Esophagus muscularis mucosa (tissue), 4 donors: ENCODE data around the gene RGS3. TPM values are rescaled to one million over a fixed set of nuclear protein-coding genes. Genes with fewer than 3 reads are reported as not detected.
"Not testable (repeated sequence)": the region's sequence is repeated elsewhere in the genome, so short reads cannot be mapped to it uniquely, and the experiment has no call there.

Experiments used
- DNase-seq: peaks from one replicate; pipeline ENCODE4 v3.0.0-alpha.2; 2017; ENCODE audit errors: extremely low spot score
- H3K27ac ChIP-seq, 4 donors: fragments of 200-600 bp; sonication (generic); replicated peaks in 1 of 4; 1 replicate in 3 of 4; 2 replicates in 1 of 4; pipeline ENCODE4 v1.5.1; 2016 to 2019; ENCODE audit warnings: mild to moderate bottlenecking in 1 of 4
- H3K27me3 ChIP-seq, 4 donors: fragments of 200-600 bp; sonication (generic); one replicate each; pipeline versions ENCODE4 v1.5.1 to v1.6.0; 2016 to 2019
- H3K36me3 ChIP-seq, 4 donors: fragments of 200-600 bp; sonication (generic); one replicate each; pipeline ENCODE4 v1.5.1; 2016 to 2019
- H3K4me1 ChIP-seq, 4 donors: fragments of 200-600 bp; sonication (generic); one replicate each; pipeline ENCODE4 v1.5.1; 2016 to 2019
- H3K4me3 ChIP-seq, 4 donors: fragments of 200-600 bp; sonication (generic); 1 replicate in 2 of 4; 2 replicates in 2 of 4; pipeline ENCODE4 v1.5.1; 2016 to 2019; ENCODE audit warnings: mild to moderate bottlenecking in 4 of 4, moderate library complexity in 1 of 4
- H3K9me3 ChIP-seq, 4 donors: fragments of 200-600 bp; sonication (generic); 1 replicate in 3 of 4; 2 replicates in 1 of 4; pipeline ENCODE4 v1.5.1; 2016 to 2019
- CTCF ChIP-seq, 3 experiments: fragments of 200-600 bp in 2 of 3; fragments of 450-650 bp in 1 of 3; sonication (generic) in 2 of 3; IDR thresholded peaks; one replicate each; pipeline ENCODE4 v1.5.1; 2017 to 2019; ENCODE audit warnings: antibody characterized with exemption in 3 of 3, mild to moderate bottlenecking in 2 of 3, moderate library complexity in 1 of 3
- EP300 ChIP-seq: sonication (generic); formaldehyde crosslinking; IDR thresholded peaks from one replicate; pipeline ENCODE4 v1.6.1; 2017; ENCODE audit warnings: antibody characterized with exemption
- POLR2A ChIP-seq: fragments of 450-650 bp; IDR thresholded peaks from one replicate; pipeline ENCODE4 v1.6.1; 2017; ENCODE audit warnings: antibody characterized with exemption, moderate library complexity, mild to moderate bottlenecking, low read depth
- POLR2AphosphoS5 ChIP-seq, 2 donors: sonication (generic); formaldehyde crosslinking; IDR thresholded peaks; one replicate each; pipeline ENCODE4 v1.6.1; 2017; ENCODE audit warnings: antibody characterized with exemption in 2 of 2
- WGBS: methylation state at CpG from one replicate; pipeline ENCODE4 v1.1.5; 2018; 5-methylcytosine and 5-hydroxymethylcytosine counted together
- intact Hi-C: fragments of 100-400 bp; cut with DNase I; formaldehyde crosslinking; loops from one replicate; pipeline ENCODE4 v1.15.1; 2023
- total RNA-seq, 4 donors: library from RNA; depleted of rRNA; stranded (reverse); fragments of >200 nt; gene quantifications; one replicate each; pipeline versions ENCODE4 v1.1.0 to v1.2.1, GENCODE V29; 2016

Gene RGS3
- total RNA-seq, 4 donors from 2014 or later = 37.3 to 121 (median 68.5) TPM

DNA sequence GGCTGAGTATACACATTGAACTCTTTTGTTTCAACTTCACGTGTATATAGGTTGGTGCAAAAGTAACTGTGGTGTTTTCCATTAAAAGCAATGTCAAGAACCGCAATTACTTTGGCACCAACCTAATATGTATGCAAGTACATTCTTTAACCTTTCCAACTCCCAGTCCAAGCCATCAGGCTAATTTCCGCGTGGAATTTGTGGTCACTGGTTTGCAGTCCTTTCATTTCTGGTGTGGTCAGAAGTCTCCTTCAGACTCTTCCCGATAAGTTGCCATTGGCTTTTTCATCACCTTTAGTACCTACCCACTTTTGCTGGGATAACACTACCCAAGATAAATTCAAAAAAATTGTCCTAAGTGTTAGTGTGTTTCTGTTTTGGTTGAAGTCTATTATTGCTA is 84.0 kb downstream of the RGS3 start:
- Histone ChIP-seq H3K4me3 (no peak overlapping the region), H3K27me3 (no peaks in the 10 kb centered on the region), H3K4me1 (peaks cover 25 to 55% (median 38%) of the 10 kb centered on the region in 4 donors), H3K36me3 (peaks cover 0 to 20% (median 11%) of the 10 kb centered on the region in 4 donors), H3K9me3 (no peaks in the 10 kb centered on the region), H3K27ac (peak overlapping the region in 3 of 4 donors; percentile 56 to 74 (median 64))
- 89% methylated on average over 5 of the region's 5 CpGs for WGBS
- no peak for DNase-seq
- TF ChIP-seq POLR2AphosphoS5 (IDR thresholded peaks at IDR 0.05) = no peak
- no peak for TF ChIP-seq CTCF (IDR thresholded peaks at IDR 0.05)
- TF ChIP-seq EP300 = no peak
- no peak for TF ChIP-seq POLR2A
- intact Hi-C loops = no loop called here

DNA sequence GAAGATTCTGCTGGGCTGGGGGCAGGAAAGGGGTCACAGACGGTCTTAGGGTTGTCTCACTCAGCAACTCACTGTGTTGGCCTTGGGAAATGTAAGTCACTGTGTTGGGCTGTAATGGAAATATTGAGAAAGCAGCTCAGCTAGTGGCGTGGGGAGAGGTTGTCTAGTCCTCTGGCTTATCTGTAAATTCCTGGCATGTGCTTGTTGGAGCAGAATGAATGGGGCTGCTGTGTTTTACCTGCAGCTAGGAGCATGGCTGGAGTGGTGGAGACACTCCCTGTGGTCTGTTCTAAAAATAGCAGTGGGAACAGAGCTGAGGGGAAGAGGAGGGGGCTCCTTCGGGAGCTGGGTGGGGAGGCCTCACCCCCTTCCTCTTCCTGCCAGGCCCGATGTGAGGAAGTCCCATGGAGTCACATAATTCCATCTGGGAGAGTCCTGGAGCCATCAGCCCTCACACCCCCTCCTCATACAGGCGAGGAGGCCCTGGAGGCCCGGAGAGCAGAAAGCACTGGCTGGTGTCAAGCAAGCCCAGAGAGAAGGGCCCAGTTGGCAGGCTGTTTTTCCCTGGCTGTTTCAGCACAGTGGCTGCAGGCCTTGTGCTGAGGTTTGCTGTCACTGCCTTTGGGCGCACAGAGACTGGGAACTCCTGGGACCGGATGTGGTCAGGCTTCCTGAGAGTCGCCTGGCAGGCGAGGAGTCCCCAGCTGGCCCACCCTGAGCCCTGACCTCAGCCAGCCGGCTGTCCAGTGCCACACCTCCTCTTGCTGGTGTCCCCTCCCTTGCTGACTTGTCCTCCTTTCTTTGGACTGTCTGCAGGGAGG is 84.9 kb downstream of the RGS3 start:
- peak; percentile 19 to 34 for TF ChIP-seq POLR2AphosphoS5 (IDR thresholded peaks at IDR 0.05)
- no peak for TF ChIP-seq POLR2A
- Histone ChIP-seq H3K9me3 (no peaks in the 10 kb centered on the region), H3K27ac (peak overlapping the region; percentile 56 to 74 (median 60)), H3K27me3 (no peaks in the 10 kb centered on the region), H3K36me3 (peaks cover 0 to 11% (median 5%) of the 10 kb centered on the region in 4 donors), H3K4me3 (no peak overlapping the region), H3K4me1 (peaks cover 25 to 46% (median 37%) of the 10 kb centered on the region in 4 donors)
- 40% methylated on average over 8 of the region's 11 CpGs for WGBS
- intact Hi-C loops = no loop called here
- no peak for DNase-seq

DNA sequence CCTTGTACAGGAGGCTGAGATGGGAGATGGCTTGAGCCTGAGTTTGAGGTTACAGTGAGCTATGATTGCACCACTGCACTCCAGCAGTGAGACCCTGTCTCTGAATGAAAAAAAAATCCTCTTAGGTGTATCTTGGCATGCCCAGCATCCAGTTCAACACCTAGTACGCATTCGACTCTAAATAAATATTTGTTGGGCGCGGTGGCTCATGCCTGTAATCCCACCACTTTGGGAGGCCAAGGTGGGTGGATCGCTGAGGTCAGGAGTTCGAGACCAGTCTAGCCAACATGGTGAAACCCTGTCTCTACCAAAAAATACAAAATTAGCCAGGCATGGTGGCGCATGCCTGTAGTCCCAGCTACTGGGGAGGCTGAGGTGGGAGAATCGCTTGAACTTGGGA is 86.4 kb downstream of the RGS3 start:
- not testable (repeated sequence) for H3K27ac ChIP-seq, DNase-seq

GRCh38 chr9:113556877-113557593 is 93.5 kb downstream of the RGS3 start:
- Histone ChIP-seq H3K4me1 (peaks cover 24 to 34% (median 26%) of the 10 kb centered on the region in 4 donors), H3K9me3 (no peaks in the 10 kb centered on the region), H3K27ac (no peak overlapping the region), H3K4me3 (no peak overlapping the region), H3K27me3 (no peaks in the 10 kb centered on the region), H3K36me3 (no peaks in the 10 kb centered on the region)
- no peak for DNase-seq
- 93% methylated on average over 3 of the region's 3 CpGs for WGBS
- intact Hi-C loops = no loop called here
- TF ChIP-seq CTCF (IDR thresholded peaks at IDR 0.05) = no peak
- no peak for TF ChIP-seq EP300
- TF ChIP-seq POLR2AphosphoS5 (IDR thresholded peaks at IDR 0.05) = no peak
- no peak for TF ChIP-seq POLR2A

More for the DNA sequence above, 86.4 kb downstream of the RGS3 start:
- H3K36me3 ChIP-seq, H3K27me3 ChIP-seq, H3K9me3 ChIP-seq, H3K4me3 ChIP-seq, intact Hi-C loops: not testable (repeated sequence)
- H3K4me1 ChIP-seq = peaks cover 25 to 44% (median 33%) of the 10 kb centered on the region in 4 donors
- WGBS = 97% methylated on average over 8 of the region's 8 CpGs

GRCh38 chr9:113558632-113559502 is 95.3 kb downstream of the RGS3 start:
- H3K27ac ChIP-seq = peak overlapping the region; percentile 64 to 76 (median 70)
- H3K27me3 ChIP-seq = no peaks in the 10 kb centered on the region
- DNase-seq = no peak
- H3K9me3 ChIP-seq = no peaks in the 10 kb centered on the region
- intact Hi-C loops = no loop called here
- H3K4me3 ChIP-seq = no peak overlapping the region
- WGBS = 28% methylated on average over 3 of the region's 7 CpGs
- H3K4me1 ChIP-seq = peaks cover 38 to 49% (median 38%) of the 10 kb centered on the region in 4 donors
- H3K36me3 ChIP-seq = no peaks in the 10 kb centered on the region
- TF ChIP-seq EP300 (no peak), POLR2AphosphoS5 (IDR thresholded peaks at IDR 0.05) (peak; percentile 67 to 74), CTCF (IDR thresholded peaks at IDR 0.05) (no peak), POLR2A (no peak)
